Measurements from ENCODE around the gene NOL9. TPM values are rescaled to one million over a fixed set of nuclear protein-coding genes. Genes with fewer than 3 reads are reported as not detected.

NOL9 gene
- total and polyA plus RNA-seq, 9 of the 15 experiments (the other 6 are each of a cell fraction or from before 2014, with no cell fraction given) = 5.6 to 76.5 (median 47.3) TPM

DNA sequence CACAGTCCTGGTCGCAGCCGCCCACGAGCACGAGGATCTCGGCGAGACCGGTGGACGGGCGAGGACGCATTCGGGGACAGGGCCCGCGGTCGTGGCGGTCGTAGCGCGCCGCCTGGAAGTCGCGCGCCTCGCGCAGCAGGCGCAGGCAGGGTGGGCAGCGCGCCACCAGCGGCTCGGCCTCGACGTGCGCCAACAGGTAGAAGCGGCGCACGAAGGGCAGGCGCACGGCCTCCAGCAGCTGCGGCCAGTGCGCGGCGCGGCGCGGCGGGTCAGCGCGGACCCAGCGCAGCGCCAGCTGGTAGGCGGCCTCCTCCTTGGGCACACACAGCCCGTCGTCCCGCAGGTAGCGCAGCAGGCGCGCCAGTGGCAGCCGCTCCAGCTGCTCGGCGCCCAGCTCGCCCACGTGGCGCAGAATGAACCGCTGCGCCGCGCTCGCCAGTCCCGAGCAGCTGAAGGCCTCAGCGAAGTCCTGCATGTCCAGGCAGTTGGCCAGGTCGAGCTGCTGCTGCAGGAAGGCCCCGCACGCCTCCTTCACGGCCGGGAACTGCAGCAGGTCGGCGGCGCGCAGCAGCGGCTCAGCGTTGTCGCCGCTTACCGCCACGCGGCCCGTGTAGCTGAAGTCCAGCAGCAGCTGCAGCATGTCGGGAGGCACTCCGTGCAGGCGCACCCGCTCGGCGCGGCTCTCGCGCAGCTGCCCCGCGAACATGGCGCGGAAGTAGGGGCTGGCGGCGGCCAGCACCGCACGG is 47.8 kb upstream of the NOL9 start (continued):
- TF ChIP-seq, protein P1, sequence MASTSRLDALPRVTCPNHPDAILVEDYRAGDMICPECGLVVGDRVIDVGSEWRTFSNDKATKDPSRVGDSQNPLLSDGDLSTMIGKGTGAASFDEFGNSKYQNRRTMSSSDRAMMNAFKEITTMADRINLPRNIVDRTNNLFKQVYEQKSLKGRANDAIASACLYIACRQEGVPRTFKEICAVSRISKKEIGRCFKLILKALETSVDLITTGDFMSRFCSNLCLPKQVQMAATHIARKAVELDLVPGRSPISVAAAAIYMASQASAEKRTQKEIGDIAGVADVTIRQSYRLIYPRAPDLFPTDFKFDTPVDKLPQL (IDR thresholded peaks at IDR 0.05; ENCODE audit: extremely low read depth, insufficient read length) = no peak
- TF ChIP-seq, protein P2, sequence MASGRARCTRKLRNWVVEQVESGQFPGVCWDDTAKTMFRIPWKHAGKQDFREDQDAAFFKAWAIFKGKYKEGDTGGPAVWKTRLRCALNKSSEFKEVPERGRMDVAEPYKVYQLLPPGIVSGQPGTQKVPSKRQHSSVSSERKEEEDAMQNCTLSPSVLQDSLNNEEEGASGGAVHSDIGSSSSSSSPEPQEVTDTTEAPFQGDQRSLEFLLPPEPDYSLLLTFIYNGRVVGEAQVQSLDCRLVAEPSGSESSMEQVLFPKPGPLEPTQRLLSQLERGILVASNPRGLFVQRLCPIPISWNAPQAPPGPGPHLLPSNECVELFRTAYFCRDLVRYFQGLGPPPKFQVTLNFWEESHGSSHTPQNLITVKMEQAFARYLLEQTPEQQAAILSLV (tag; IDR thresholded peaks at IDR 0.05) = no peak
- TF ChIP-seq ARNT (IDR thresholded peaks at IDR 0.05) (no peak), RFX1 (IDR thresholded peaks at IDR 0.05) (no peak), NCOA6 (IDR thresholded peaks at IDR 0.05) (no peak), E2F3 (CRISPR knock-in tag; IDR thresholded peaks at IDR 0.05) (peak; percentile 62), CAMTA2 (CRISPR knock-in tag; conservative IDR thresholded peaks at IDR 0.05) (peak; percentile 23; the same call in 1 of the 2 replicates), ZBTB7A (IDR thresholded peaks at IDR 0.05; ENCODE audit: borderline replicate concordance, control insufficient read depth, low read depth, low read length) (0 out of 2 replicates have a peak, but pooled peaks have one; percentile 12), ASH1L (IDR thresholded peaks at IDR 0.05; ENCODE audit: borderline replicate concordance, low read depth, partially characterized antibody) (no peak), NFIX (CRISPR knock-in tag; IDR thresholded peaks at IDR 0.05; ENCODE audit: low read depth) (no peak), ZFP1 (CRISPR knock-in tag; IDR thresholded peaks at IDR 0.05) (no peak), WHSC1 (IDR thresholded peaks at IDR 0.05; ENCODE audit: low read length) (no peak), MTA3 (IDR thresholded peaks at IDR 0.05; ENCODE audit: borderline replicate concordance) (0 out of 2 replicates have a peak, but pooled peaks have one; percentile 22), XRCC4 (IDR thresholded peaks at IDR 0.05; ENCODE audit: extremely low read depth, insufficient read depth, insufficient read length) (no peak), KDM4B (IDR thresholded peaks at IDR 0.05; ENCODE audit: borderline replicate concordance in 2 of 2, low read depth in 1 of 2) (no peak), SUPT5H (IDR thresholded peaks at IDR 0.05) (no peak; the same call in 1 of the 2 replicates), FOXM1 (IDR thresholded peaks at IDR 0.05; ENCODE audit: low read depth) (no peak), FOXM1 (CRISPR knock-in tag; IDR thresholded peaks at IDR 0.05; ENCODE audit: low read depth) (peak; percentile 98), SP2 (IDR thresholded peaks at IDR 0.05; ENCODE audit: extremely low read depth, low read depth, low read length, poor library complexity, severe bottlenecking) (no peak), HNRNPLL (IDR thresholded peaks at IDR 0.05; ENCODE audit: low read depth, low read length, poor library complexity, severe bottlenecking) (peak; percentile 97), ATF7 (IDR thresholded peaks at IDR 0.05) (no peak; the same call in 1 of the 2 replicates), ZNF282 (CRISPR knock-in tag; IDR thresholded peaks at IDR 0.05) (no peak), ZBTB8A (IDR thresholded peaks at IDR 0.05; ENCODE audit: partially characterized antibody) (no peak)
- TF ChIP-seq, protein P3, sequence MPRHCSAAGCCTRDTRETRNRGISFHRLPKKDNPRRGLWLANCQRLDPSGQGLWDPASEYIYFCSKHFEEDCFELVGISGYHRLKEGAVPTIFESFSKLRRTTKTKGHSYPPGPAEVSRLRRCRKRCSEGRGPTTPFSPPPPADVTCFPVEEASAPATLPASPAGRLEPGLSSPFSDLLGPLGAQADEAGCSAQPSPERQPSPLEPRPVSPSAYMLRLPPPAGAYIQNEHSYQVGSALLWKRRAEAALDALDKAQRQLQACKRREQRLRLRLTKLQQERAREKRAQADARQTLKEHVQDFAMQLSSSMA (CRISPR knock-in tag; IDR thresholded peaks at IDR 0.05) = peak; percentile 90
- TF ChIP-seq, protein P4, sequence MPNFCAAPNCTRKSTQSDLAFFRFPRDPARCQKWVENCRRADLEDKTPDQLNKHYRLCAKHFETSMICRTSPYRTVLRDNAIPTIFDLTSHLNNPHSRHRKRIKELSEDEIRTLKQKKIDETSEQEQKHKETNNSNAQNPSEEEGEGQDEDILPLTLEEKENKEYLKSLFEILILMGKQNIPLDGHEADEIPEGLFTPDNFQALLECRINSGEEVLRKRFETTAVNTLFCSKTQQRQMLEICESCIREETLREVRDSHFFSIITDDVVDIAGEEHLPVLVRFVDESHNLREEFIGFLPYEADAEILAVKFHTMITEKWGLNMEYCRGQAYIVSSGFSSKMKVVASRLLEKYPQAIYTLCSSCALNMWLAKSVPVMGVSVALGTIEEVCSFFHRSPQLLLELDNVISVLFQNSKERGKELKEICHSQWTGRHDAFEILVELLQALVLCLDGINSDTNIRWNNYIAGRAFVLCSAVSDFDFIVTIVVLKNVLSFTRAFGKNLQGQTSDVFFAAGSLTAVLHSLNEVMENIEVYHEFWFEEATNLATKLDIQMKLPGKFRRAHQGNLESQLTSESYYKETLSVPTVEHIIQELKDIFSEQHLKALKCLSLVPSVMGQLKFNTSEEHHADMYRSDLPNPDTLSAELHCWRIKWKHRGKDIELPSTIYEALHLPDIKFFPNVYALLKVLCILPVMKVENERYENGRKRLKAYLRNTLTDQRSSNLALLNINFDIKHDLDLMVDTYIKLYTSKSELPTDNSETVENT (CRISPR knock-in tag; IDR thresholded peaks at IDR 0.05) = peak; percentile 92
